HG02623 (cell line): ENCODE data around the gene ITFG2.
"Not testable (repeated sequence)": the region's sequence is repeated elsewhere in the genome, so short reads cannot be mapped to it uniquely, and the experiment has no call there.

Source experiments
- ATAC-seq: cut with Tn5 transposase; IDR thresholded peaks from one replicate; pipeline ENCODE4 v1.9.1; 2021; ENCODE audit warnings: moderate library complexity; ENCODE audit not compliant: unreplicated experiment

The ITFG2 gene

DNA sequence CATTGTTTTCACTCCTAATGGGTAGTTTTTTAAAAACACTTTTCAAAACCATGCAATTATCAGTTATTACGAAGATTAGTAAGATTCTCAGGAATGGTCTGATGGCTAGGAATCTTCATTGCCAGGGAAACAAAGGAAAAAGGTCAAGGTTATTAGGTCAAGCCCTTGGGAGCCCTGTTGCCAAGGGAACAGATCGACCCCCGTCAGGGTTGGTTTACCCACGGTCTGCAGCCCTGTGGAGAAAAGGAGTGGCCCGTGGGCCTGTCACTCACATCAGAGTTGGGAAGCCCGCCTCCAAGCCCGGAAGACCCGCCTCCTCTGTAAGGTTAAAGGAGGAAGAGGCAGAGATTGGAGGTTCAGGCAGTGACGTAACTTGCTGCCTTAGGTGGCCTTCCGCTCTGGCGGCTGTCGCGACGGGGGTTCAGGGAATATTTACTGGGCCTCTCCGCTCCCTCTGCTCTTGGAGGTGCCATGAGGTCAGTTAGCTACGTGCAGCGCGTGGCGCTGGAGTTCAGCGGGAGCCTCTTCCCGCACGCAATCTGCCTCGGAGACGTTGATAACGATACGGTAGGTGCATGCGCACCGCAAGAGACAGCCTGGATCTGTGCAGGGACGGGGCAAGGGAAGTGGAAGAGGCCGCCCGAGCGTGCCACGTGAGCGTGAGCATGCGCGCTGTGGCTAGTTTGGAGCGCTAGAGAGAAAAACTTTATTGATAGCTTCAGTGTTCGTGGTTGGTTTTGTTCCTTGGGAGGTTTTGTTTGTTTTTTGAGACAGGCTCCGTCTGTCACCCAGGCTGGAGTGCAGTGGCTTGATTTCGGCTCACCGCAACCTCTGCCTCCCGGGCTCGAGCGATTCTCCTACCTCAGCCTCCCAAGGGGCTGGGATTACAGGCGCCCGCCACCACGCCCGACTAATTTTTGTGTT lies at the start of gene ITFG2:
ITFG2 (plus strand) TSS at position 379 of the 924 bp plus-strand sequence; CDS start at position 472, 93 bp downstream.
- ATAC-seq, result peak; percentile 95

DNA sequence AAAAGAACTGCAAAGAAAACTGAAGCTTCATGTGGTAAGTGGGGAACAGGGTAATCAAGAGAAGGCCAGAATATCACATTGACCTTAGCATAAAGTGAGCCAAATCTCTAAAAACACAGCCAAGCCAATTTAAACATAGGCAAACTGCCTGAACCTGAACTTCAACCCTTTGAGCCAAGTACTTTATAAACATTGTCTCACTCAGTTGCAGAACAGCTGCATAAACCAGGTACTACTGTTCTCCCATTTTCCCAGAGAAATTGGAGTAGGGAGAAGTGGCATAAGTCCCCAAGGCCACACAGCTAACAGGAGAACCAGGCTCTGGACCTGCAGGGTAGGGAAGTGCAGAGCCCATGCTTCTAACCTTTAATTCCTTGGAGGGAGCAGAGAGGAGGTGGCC lies 48.1 kb upstream of the ITFG2 start:
- no peak for ATAC-seq

DNA sequence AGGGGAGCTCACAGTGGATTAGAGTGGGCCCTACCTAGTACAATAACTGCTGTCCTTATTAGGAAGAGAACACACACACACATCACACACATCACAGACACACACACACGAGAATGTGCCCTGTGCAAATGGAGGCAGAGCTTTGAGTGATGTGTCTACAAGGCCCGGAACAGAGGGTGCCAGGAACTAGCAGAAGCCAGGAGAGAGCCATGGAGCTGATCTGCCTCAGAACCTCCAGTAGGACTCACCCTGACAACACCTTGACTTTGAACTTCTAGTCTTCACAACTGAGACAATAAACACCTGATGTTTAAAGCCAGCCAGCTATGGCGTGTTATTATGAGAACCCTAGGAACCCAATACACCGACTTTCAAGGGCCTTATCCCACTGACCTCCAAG lies 47.4 kb upstream of the ITFG2 start:
- no peak for ATAC-seq

DNA sequence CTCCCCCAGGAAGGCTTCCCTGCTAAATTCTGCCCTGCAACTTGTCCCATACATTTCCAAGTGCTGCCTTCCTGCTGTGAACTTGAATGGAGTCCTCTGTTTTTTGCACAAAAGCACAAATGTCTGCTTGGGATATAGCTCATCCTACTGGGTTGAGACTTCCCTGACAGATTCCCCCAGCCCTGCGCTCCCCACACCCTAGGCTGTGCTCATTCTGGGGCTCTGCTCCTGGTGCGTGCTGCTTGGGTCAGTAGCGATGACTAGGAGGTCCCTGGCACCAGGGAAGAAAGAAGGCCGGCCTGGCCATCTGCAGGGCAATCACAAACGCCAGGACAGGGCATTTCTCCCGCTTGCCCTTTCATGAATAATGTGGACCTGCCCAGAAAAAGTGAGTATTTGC lies 46.9 kb upstream of the ITFG2 start:
- no peak for ATAC-seq

DNA sequence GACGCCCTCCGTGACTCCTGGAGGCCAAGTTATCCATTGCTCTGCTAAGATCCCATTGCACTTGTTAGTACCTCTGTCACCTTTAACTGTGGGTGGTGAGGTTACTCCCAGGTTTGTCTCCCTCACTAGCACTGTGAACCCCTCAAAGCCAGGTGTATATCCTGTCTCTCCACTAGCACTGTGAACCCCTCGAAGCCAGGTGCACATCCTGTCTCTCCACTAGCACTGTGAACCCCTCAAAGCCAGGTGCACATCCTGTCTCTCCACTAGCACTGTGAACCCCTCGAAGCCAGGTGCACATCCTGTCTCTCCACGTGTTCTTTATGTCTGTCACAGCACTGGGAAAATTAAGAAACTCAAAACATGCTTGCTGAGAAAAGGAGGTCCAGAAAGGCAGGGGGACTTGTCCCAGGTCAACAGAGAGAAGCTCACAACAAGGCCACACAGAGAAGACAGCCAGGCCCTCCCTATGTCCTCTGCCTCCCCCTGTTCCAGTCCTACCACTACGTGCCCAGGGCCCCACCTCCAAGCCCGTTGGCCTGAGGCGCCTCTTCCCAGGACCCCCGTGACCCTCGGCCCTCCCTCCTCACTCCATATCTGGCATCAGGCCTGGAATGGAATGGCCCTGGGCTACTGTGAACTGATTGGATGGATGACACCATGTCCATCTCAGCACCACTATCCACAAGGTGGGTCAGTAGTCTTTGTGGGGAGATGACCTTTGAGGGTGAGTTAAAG lies 44.1 kb upstream of the ITFG2 start:
- ATAC-seq, result no peak

DNA sequence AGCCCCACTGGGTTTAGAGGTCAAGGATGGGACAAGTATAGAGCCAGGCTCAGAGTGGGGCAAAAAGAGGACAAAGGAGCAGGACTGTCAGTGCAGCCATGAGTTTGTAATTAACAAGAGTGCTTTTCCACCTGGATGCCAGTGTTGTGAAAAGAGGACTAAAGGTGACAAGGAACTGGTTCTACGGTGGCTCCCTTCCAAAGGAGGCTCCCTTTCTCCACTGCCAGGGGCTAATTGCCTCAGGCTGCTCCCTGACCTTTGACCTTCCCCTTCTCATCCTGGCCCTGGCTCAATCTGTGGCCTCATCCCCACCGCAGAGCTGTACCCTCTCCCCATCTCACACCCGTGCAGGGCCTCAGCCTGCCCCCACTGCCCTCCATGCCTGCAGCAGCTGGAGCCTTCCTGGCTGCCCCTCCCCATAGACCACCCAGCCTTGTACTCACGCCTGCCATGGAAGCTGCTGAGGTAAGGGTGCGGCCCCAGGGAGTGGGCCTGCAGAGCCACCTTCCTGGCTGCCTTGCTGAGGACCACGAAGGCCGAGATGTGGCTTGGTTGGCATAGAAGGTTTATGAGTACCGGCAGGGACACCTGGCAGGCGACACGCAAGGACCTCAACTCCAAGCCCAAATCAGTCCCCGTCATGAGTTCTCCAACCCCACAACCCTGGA lies 42.5 kb upstream of the ITFG2 start:
- no peak for ATAC-seq

DNA sequence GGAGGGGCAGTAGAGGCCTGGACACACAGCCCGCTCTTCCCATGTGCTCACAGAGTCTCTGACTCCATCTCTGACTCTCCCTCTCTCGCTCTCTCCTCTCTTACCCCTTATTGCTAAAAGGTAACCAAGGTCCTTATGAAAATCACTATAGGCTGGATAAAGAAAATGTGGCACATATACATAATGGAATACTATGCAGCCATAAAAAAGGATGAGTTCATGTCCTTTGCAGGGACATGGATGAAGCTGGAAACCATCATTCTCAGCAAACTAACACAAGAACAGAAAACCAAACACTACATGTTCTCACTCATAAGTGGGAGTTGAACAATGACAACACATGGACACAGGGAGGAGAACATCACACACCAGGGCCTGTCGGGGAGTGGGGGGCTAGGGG lies 41.9 kb upstream of the ITFG2 start:
- not testable (repeated sequence) for ATAC-seq

DNA sequence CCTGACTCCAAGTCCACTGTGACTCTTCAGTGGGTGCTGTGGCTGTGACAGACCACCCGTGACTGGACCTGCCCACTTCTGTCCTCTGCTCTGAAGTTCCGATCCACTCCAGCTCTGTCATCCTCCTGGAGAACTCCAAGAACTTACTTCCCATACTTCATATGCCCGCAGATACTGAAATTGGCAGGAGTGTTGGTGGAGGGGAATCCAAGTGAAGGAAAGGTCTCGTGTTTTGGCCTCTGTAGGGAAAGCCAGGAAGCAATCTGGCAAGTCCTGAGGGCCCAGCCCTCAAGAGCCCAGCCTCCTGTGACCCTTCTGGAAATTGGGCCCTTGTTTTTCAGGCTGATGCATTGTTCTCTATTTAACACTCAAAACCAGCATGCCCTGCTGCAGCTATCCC lies 40.1 kb upstream of the ITFG2 start:
- no peak for ATAC-seq

DNA sequence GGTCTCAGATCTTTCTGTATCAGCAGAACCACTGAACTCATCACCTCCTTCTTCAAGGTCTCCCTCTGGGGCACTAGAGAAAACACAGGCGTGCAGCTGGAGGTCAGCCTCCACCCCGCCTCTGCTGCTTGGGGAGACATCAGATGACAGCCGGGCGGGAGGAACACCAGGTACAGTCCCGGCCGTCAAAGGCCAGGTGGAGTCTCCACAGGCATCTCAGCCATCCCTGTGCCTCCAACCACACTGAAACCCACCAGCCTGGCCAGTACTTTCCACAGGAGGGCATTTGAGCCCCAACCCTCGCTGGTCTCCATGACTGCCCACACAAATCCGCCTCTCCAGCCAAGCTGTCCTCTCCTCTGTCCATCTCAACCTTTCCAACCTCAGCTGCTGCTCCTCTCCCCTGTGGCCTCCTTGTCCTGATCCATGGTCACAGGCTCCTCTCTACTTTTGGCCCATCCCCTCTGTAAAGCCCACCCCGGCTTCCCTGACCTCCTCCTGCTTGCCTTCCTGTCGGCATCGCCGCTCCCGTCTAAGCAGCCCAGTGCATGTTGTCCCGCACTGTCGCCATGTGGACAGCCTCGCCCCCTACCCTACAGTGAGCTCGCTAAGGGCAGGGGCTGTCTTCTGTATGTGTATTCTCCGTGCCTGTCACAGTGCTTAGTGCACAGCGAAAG lies 39.1 kb upstream of the ITFG2 start:
- ATAC-seq, result no peak

DNA sequence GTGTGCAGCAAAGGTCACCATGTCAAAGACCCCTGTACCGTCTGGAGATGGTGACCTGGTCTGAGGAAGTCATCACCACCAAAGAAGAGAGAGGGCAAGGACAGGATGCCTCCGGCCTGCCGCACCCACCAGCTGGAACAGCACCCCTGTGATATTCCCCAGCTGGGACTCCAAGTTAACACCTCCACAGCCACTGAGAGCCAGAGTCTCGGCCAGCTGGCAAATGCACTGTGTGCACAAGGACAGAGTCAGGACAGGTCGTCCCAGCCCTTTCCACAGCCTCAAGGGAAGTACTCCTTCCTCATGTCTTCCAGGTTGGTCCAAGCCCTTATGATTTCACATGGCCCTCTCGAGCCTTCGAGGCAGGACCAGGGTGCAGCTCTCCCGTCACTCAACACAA lies 37.0 kb upstream of the ITFG2 start:
- ATAC-seq, result no peak

DNA sequence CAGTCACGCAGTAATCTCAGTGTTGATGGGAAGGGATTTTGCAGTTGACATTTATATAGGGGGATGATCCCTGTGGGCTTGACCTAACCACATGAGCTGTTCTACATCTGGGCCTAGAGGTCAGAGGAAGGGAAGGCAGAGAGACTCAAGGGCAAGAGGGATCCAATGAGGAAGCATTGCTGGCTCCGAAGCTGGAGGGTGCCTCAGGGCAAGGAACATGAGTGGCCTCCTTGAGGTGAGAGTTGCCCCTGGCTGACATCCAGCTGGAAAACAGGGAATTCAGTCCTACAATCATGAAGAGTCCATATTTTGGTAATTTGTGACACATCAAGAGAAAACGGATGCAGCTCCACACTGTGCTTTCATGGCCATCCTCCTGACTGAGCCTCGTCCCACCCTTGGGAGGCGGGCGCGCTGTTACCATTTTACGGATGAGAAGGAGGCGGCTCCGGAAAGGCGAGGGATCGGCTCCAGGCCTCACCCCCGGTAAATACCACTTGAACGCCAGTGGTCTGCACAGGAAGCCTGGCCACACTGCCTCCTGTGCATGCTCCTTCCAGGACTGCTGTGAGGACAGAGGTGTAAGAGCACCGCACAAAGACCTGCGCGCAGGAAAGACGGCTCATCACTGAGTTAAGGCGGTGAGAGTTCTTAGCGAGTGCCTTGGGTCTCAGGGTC lies 36.2 kb upstream of the ITFG2 start:
- no peak for ATAC-seq

DNA sequence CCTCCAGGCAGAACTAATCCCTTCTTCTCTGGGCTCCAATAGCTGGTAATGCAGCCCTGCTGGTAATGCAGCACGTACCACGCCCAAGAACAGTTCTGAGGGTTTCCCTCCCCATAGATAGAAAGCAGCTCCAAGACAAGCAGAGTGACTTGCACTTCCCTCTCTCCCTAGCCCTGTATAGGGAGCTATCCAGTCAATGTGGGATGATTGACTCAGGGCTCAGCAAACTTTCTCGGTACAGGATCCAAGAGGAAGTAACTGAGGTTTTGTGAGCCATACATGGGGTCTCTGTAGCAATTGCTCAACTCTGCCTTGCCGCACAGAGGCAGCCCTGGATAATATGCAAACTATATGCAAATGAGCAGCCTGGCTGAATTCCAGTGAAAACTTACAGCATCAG lies 33.2 kb upstream of the ITFG2 start:
- ATAC-seq, result no peak

DNA sequence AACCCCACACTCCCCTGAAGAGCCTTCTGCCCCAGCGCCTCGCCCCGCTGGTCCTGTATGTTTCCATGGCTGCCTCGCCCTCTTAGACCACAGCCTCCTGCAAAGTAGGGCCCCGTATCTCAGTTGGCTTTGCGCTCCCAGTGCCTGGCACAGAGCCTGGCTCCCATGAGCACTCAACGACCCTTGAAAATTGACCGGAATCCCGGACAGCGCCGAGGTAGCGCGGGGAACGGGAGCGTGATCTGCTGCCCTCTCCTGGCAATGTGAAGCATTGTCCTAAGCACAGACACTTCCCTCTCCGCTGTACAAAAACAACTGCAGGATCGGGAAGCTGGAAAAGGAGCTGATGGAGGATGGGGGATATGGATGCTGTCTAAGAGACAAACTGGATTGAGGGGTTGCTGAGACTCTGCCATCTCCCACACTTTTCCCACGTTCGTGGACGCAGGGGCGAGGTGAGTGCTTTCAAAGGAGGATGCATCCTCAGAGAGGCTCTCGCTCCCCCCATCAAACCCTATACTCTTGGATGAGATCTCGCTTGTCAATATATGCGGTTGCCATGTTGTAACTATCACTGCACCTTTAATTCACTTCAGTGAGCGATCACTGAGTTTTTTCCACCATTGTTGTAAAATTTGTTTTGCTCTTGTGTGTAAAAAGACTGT lies 28.4 kb upstream of the ITFG2 start:
- no peak for ATAC-seq

DNA sequence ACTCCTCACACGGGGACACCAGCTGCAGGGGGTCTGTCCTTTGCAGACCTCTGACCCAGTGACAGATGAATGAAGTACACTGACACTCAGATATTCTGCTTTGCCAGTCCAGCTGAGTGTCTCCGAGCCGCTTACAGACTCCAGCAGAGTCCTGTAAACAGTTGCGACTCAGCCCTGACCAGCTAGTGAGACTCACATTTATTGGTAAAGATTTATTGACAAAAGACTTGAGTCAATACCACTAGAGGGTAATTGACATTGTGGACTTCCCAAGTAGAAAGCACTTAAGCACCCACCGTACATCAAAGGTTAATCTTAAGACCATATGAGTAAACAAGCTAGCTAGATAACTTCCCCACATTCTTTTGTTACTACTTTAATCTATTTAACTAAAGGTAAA lies 27.5 kb upstream of the ITFG2 start:
- no peak for ATAC-seq

DNA sequence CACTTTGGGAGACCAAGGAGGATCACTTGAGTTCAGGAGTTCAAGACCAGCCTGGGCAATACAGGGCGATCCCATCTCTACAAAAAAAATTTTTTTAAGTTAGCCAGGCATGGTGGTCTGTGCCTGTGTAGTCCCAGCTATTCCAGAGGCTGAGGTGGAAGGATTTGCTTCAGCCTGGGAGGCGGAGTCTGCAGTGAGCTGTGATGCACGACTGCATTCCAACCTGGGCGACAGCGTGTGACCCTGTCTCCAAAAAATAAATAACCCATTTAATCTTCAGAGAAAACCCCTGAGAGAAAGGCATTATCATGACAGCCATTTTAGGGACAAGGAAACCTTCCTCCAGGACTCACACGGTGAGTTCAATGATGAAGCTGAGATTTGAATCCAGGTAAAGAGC lies 21.4 kb upstream of the ITFG2 start:
- ATAC-seq, result no peak

DNA sequence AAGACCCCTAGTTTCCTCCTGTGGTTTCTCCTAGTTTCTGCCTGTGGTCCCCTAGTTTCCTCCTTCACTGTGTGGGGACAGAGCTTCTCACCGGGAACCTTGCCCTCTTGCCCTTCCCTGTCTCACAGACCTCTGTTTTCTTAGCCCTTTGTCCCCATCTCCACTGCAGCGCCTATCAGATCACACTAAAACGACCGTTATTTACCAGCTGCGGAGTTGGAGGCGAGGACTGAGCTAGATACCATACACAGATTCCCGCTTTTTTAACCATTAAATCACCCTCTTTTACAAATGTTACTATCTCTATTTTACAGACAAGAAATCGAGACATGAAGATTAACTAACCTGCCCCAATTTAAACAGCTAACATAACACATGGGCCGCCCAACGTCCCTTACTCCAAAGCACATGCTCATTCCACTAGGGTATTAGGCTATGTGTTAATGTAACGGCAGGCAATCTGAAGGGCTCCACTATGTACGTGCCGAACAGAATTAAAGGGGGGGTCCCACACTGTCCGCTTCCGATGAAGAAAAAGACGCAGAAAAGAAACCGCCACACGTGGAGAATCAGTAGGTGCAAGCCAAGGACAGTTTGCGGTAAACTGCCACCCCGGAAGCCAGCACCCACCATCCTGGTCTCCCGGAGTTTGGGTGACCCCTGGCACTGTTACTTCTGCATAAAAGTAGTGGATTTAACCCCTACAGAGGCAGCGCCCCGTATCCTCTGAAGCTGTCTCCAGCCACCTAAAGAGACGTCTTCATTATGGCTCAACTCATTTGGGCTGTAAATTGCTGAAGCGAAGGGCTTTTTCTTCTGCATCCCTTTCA lies 19.6 kb upstream of the ITFG2 start:
- ATAC-seq, result no peak

DNA sequence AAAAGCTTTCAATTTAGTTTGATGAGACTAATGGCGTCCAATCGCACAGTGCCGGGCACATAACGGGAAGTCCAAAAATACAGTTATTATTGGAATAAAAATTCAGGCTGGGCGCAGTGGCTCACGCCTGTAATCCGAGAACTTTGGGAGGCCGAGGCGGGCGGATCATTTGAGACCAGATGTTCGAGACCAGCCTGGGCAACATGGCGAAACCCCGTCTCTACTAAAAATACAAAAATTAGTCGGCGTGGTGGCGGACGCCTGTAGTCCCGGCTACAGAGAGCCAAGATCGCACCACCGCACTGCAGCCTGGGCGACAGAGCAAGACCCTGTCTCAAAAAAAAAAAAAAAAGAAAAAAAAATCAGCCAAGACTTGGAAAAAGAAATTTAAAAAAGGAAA lies 18.9 kb upstream of the ITFG2 start:
- no peak for ATAC-seq

DNA sequence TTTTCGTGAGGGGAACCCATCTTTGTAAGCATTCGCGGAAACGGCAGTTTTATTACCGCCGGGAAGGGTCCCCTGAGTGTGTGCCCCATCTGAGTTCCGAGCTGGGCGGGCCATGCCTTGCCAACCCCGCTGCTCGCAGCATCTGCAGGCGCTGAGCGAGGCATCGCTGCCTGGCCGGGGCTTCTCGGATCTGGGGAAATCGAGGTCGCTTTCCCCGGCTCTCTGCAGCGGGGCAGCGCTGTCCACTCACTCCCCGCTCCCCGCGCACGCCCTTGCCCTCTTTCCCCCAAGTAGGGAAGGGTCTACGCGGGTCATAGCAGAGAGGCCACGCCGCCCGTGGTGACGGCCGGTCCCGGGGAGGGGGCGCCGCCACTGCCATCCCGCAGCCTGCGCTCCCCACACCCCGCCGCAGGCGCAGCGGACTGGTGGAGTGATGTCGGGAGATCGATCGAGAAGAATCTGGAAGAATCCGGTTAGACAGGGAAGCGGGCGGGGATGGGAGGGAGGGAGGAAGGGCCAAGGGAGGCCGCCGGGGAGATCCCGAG lies 18.2 kb upstream of the ITFG2 start:
- peak; percentile 2 for ATAC-seq

DNA sequence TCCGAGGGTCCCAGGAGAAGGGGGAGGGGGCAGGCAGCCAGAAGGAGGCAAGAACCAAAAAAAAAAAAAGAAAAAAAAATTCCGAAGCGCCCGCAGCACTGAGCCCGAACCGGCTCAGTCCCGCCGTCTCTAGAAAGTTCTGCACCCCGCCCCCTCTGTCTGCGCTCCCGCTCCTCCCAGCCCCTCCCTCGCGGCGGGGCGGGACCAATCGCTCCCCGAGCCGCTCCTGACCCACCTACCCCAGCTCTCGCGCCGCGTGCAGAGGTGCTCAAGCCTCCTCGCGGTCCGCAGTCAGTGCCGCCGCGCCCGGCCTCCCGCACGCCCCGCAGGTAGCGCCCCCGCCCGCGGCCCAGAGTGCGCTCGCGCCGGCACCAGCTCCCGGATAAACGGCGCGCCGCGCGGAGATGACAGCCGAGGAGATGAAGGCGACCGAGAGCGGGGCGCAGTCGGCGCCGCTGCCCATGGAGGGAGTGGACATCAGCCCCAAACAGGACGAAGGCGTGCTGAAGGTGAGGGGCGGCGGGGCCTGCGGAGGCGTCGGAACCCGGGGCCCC lies 17.7 kb upstream of the ITFG2 start, which contains the start of gene FKBP4:
FKBP4 (plus strand) TSS at position 235 of the 554 bp plus-strand sequence; CDS start at position 405, 170 bp downstream.
- ATAC-seq, result peak; percentile 68
